HG03571 (cell line): ENCODE data around the gene INO80E.
"Not testable (repeated sequence)": the region's sequence is repeated elsewhere in the genome, so short reads cannot be mapped to it uniquely, and the experiment has no call there.

Experiments used
- ATAC-seq: cut with Tn5 transposase; IDR thresholded peaks from one replicate; pipeline ENCODE4 v1.9.1; 2021; ENCODE audit not compliant: unreplicated experiment

The INO80E gene

DNA sequence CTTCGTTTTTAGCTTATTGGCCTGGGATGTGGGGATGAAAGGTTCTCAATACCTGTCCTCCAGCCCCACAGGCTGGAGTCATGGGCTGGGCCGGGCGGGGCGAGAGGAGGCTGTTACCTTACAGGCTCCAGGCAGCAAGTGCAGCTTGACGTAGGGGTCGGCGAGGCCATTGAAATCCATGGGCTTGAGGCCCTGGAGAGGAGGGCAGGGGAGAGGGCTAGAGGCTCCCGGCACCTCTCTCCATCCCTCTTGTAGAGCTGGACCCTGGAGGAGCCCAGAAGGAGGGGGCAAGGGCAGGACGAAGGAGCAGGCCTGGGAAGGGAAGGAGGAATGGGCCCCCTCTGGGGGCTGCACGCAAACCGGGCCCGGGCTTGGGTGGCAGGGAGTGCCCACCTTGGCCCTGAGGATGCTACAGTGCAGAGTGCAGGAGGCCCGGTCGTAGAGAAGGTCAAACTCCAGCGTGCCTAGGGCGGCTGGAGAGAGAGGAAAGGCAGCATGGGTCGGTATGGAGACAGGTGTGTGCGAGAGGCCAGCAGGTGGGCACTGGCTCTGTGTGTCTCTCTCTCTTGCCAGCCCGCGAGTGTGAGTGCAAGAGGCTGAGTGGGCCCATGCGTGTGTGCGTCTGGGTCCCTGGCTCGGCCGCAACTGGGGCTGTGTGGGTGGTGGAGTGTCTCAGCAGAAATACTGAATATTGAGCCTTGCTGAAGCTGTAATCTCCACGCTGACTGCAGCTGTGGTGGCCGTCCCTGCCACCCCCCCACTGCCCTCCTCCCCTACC, 13.2 kb downstream of the INO80E start:
- no peak for ATAC-seq

DNA sequence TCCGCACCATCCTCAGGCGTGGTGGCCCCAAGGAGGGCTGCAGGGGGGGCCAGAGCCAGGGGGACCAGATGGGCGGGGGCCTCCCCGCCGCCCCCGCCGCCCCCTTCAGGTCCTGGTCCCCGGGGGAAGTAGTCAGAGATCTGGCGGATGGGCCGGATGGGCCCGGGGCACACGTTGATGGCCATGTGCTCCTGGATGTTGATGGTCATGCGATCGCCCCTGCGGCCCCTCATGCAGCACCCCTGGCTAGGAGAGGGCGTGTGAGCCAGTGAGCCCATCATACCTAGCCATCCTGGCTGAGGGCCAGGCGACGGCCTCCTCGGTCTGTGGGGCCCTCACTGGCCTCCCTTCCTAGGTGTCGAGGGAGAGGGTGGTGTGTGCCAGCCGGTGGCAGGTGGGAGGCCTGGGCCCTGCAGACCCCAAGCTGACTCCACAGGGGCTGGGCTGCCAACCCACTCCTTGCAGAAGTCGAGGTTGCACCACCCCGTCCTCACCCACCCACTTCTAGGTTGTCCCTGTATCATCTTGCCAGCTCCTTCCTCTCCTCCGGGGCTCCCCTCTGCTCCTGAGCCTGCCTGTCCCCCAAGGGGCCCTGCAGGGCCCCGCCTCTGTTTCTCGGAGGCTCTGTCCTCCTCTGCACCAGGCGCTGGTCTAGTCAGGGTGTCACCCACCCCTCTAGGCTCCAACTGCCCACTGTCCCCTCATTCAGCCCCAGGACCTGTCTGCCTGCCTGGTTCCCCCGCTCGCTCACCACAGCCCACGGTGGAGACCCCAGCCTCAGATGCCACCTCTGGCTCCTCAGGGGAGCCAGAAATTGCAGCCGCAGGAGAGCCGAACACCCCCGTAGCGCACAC, 14.2 kb downstream of the INO80E start:
- ATAC-seq, result no peak

DNA sequence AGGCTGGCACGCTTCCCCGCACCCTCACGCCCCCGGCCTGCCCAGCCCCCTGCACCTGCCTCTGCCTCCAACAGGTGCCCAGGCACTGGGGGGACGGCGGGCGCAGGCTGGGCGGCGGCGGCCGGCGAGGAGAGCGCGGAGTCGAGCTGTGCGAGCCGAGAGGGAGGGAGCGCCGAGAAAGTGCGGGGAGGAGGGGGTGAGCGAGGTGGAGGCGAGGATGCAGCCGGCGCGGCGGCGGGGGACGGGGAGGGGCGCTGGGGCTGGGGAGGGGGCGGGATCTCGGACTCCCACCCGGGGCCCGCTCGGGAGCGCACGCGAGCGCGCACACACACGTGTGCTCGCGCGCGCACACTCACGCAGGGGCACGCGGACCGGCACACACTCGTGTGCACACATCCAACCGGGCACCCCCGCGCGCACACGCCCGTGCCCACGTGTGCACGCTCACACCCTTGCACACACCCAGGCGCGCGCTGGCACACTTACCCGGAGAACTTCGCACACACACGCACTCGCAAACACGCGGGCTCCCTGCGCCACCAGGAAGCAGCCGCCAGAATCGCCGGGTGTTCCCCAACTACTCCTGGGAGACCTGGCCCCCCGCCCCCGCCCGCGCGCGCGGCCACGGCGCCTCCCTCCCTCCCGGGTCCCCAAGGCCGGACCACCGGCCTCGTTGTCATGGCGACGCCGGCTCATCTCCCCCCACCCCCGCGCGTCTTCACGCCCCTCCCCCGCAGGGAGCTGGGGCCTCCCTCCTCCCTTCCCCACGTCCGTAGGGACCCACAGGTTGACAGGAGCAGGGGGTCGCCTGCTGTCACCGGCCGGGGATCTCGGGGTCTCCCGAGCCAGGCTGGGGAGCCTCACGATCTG, 15.0 kb downstream of the INO80E start, which contains the start of gene DOC2A:
Gene DOC2A, minus strand, starts transcription at position 184 of the 870 bp plus-strand sequence. CDS start 805 bp downstream, outside the sequence.
- ATAC-seq, result no peak

DNA sequence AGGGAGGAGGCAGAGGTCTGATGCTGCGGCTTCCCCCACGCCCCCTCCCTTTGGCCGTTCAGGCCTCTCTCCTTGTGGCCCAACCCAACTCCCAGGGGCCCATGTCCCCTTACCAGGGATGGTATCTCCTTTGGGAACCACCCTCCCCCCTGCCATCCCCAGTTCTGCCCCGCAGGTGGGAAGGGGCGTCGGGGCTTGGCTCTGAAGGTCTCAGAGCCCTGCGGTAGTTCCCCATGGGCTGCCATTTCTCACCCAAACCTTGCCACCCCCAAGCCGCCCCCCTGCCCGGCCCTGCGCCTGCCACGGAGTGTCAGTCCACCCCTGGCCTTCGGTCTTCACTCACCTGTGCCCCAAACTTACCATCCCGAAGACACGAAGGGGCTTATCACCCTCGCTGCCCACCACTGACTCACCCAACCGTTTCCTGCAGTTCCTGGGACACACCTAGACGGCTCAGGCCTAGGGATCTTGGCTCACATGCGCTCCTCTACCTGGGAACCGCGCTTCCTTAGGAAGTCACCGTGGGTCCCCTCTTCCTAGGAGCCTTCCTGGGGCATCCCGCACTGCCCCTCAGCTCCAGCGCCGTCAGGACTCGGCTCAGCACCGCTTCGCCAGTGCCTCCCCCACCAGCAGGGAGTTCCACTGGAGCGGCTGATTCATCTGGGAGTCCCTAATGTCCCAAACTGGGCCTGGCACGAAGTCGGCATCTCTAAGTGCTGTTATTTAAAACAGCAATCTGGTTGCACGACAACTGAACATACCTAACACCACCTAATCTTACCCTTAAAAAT, 15.9 kb downstream of the INO80E start:
- no peak for ATAC-seq

DNA sequence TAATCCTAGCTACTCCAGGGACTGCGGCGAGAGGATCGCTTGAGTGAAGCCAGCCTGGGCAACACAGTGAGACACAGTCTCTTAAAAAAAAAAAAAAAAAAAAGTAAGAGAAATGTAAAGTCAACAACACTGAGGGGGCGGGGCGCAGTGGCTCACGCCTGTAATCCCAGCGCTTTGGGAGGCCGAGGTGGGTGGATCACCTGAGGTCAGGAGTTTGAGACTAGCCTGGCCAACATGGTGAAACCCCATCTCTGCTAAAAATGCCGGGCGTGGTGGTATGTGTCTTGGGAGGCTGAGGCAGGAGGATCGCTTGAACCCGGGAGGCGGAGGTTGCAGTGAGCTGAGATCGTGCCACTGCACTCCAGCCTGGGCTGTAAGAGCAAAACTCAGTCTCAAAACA, 16.6 kb downstream of the INO80E start:
- not testable (repeated sequence) for ATAC-seq

DNA sequence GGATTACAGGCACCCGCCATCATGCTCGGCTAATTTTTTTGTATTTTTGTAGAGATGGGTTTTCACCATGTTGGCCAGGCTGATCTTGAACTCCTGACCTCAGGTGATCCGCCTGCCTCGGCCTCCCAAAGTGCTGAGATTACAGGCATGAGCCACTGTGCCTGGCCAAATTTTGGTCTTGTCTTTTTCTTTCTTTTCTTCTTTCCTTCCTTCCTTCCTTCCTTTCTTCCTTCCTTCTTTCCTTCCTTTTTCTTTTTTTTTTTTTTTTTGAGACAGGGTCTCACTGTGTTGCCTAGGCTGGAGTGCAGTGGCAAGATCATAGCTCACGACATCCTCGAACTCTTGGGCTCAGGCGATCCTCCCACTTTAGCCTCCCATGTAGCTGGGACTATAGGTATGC, 19.4 kb downstream of the INO80E start:
- not testable (repeated sequence) for ATAC-seq

DNA sequence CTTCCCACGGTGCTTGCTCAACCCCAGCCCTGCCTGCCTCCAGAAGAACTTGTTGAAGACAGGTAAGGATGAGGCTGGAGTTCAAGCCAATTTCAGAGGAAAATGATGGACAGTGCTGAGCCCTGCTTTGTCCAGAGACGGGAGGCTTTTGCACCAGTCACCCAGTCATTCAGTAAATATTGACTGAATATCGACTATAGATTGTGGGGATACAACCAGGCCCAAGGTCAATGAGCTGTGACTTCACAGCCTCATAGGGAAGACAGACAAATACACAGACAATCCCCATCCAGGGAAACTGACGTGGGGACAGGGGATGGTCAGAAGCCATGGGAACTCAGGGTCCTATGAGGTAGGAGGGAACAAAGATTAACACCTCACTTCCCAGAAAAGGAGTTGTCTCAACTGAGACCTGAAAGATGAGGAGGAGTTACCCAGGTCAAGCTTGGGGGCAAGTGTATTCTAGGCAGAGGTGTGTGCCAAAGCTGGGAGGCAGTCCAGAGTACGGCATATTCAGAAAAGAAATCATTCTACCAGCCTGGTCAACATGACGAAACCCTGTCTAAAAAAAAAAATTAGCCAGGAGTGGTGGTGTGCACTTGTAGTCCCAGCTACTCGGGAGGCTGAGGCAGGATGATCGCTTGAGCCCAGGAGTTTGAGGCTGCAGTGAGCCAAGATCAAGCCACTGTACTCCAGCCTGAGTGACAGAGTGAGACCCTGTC, 20.7 kb downstream of the INO80E start:
- no peak for ATAC-seq

DNA sequence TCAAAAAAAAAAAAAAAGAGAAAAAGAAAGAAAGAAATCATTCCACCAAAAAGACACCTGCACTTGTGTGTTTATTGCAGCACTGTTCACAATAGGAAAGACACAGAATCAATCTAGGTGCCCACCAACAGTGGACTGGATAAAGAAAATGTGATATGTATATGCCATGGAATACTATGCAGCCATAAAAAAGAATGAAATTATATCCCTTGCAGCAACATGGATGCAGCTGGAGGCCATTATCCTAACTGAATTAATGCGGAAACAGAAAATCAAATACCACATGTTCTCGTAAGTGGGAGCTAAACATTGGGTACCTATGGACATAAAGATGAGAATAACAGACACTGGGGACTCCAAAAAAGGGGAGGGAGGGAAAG, 21.2 kb downstream of the INO80E start:
- no peak for ATAC-seq

DNA sequence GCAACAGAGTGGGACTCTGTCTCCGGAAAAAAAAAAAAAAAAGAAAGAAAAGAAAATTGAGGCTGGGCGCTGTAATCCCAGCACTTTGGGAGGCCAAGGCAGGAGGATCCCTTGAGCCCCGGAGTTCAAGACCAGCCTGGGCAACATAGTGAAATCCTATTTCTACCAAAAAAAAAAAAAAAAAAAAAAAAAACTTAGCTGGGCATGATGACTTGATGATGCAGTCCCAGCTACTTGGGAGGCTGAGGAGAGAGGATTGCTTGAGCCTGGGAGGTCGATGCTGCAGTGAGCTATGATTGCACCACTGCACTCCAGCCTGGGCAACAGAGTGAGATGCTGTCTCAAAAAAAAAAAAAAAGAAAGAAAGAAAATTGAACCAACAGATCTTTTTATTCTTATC, 21.9 kb downstream of the INO80E start:
- ATAC-seq, result not testable (repeated sequence)

DNA sequence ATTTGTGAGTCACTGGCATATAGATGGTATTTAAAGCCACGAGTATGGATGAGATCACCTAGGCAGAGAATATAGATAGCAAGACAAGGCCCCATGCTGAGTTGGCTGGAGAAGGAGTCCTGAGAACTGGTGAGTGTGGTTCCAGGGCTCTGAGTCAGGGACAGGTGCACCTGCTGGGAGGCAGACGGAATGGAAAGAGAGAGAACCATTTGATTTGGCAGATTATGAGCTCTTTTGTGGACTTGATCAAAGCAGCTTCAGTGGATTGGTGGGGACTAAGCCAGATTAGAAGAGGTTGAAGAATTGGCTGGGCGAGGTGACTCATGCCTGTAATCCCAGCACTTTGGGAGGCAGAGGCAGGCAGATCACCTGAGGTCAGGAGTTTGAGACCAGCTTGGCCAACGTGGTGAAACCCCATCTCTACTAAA, 22.7 kb downstream of the INO80E start:
- no peak for ATAC-seq

DNA sequence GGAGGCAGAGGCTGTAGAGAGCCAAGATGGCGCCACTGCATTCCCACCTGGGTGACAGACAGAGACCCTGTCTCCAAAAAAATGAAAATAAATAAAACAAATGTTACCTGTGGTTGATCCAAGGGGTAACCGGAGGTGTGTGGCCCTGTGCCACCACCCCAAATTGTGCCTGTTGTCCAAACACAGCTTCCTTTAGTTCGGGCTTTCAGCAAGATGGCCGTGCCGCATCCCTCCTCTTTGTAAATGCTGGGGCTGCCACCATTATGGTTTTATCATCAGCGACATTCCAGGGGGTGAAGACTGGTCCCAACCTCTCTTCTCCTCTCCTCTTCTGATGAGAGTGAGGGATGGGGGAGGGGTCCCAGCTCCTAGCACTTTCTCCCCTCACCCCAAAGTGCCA, 26.8 kb downstream of the INO80E start, which contains the start of gene C16orf92:
Gene C16orf92, plus strand, starts transcription at position 312 of the 400 bp plus-strand sequence. CDS start 143 bp downstream, outside the sequence.
- no peak for ATAC-seq

DNA sequence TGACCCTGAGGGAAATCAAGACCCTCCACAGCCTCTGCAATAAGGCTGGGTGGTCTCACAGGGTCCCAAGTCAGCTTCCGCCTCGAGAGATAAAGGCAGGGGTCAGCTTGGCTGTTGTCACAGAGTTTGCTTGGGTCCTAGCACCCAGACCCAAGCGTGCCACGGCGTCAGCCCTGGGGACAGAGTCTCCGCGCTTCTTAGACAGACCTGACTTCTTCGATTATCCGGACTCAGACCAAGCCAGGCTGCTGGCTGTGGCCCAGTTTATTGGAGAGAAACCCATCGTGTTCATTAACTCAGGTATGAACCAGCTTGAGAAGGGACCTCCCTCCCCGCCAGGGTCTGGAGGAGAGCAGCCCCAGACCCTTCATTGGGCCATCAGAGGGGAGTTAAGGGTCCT, 27.5 kb downstream of the INO80E start:
- ATAC-seq, result no peak

DNA sequence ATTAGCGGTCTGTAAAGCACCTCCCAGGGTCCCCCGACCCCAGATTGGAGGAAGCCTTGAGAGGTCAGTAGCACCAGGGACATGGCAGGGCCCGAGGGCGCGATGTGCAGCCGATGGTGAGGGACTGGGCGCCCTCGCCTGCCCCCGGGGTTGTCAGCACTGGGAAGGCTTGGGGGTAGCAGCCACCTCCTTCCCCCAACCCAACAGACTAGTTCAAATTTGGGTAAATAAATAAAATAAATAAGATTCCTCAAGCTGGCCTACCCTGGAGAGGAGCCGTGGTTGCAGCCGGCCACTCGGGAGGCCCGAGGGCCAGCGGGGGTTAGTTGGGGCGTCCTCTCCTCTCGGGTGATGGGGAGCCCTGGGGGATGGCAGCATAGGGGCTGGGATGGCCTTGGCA, 28.4 kb downstream of the INO80E start:
- ATAC-seq, result no peak

DNA sequence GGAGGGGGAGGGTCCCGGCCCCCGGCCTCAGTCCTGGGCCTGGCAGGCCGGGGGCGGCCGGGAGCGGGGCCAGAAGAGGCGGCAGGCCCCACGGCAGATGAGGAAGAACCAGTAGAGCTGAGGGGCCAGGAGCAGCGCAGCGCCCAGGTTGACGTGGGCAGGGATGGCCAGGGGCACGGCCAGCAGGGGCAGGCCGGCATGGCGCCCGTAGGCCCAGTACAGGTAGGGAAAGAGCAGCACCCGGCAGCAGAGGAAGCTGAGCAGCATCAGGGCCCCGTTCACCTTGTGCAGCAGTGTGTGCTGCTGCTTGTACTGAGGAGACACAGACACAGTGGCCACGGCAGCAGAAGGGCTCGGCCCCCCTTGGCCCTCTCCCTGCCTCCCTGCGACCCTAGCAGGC, 29.1 kb downstream of the INO80E start:
- no peak for ATAC-seq

DNA sequence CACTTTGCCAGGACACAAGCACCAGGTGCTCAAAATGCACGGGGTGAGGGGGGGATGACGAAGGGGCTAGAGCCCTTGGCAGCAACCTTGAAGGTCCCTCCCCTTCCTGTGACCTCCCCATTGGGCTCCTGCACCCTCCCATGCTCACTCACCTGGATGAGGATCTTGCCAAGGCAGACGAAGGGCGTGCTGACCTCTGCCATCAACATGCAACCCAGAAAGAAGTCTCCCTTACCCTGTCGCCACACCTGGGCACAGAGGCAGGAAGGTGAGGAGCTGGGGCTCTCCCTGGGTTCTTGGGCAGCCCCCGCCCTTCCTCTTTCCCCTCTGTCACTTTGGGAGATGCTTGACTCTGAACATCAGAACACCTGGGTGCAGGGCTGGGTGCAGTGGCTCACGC, 29.5 kb downstream of the INO80E start:
- no peak for ATAC-seq

DNA sequence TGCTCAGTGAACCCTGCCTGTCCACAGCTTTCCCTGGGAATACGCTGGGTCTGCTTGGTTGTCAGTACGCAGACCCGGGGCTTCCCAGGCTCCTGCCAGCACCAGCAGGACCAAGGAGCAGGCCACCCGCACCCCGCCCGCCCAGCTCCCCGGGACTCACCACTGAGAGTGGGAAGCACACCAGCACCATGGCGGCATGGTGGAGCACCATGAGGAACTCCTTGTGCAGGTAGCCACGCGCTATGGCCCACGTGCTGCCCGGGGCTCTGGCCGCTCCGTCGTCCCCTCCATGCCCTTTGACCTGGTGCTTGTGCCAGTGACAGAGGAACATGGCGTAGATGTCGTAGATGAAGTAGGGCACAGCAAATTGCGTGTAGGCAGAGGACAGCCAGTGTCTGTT, 30.4 kb downstream of the INO80E start:
- ATAC-seq, result no peak

DNA sequence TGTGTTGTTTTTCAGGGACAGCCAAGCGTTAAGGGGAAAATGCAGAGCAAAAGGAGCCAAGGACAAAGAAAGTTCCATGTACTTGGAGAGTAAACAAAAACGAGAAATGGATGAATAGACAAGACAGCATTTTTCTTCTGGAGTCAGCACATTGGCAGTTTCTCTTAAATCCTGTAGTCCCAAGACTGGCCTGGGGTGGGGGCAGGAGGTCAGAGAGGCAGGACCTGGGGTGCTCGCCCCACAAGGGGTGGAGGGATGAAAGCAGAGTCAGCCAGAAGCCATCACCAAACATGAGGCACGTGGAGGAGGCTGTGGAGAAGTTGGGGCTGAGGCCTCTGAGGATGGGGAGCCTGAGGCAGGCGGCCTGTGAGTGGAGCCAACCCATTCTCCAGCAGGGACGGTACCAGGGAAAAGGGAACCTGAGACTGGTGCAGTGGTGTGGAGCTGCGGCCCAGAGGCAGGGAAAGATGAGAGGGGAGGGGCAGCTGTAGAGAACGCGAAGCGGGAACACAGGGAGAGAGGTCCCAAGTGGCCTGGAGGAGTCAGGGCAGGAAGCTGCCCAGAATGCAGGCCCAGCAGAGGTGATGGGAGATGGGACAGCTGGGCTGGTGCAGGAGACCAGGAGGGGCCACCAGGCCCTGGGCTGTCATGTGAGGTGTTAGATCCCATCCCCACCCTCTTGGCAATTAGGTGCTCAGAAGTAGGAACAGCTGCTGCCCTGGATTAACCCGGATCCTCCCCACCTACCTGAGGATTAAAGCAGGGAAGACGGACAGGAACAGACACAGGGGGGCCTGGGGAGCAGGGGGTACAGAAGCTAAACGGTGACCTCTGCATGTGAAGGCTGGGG, 31.8 kb downstream of the INO80E start:
- ATAC-seq, result no peak

DNA sequence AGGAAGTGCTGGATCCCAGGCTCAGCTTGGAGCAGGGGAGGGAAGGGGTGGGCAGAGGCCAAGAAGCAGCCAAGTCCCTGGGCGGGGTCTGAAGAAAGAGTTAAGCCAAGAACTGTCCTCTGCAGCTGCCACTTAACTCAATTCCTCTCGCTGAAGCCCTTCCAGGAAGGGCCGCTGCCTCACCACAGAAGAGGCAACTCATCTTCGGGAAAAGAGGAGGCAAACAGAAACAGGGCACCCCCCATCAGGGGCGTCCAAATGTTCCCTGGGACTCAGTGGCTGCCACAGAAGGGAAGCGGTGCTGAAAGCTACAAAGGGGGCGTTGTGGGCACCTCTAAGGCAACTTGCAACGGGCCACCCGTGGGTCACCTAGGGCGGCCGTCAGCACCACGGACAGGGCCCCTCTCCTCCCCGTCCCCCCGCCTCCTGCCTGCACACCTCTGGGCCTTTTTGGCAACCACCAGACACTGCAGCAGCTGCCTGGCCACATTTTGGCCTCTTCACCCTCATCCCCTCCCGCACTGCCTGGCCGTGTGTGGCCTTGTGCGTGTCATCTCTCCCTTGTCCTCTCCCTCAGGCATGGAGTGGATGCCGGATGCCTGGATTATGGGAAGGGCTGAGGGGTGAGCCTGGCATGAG, 32.5 kb downstream of the INO80E start:
- ATAC-seq, result no peak
